Mammary epithelial cell (primary cell): ENCODE data around the gene APBB3.

Source experiments
- CTCF ChIP-seq, 2 donors: IDR thresholded peaks in 1 of 2; conservative IDR thresholded peaks in 1 of 2; 2 replicates each; pipeline ENCODE4 v1.5.1; 2011 to 2012; ENCODE audit warnings: inconsistent platforms in 2 of 2, low read length in 2 of 2, mild to moderate bottlenecking in 2 of 2, control low read depth in 1 of 2, low read depth in 1 of 2; ENCODE audit not compliant: insufficient read depth in 1 of 2; ENCODE audit errors: extremely low read depth in 1 of 2
- EZH2 ChIP-seq: IDR thresholded peaks from 2 replicates; pipeline ENCODE4 v1.6.1; 2012; ENCODE audit warnings: low read length, inconsistent platforms, borderline replicate concordance

- no peak for TF ChIP-seq CTCF (conservative IDR thresholded peaks at IDR 0.05 in 1 of 2, IDR thresholded peaks at IDR 0.05 in 1 of 2; ENCODE audit: extremely low read depth in 1 of 2, insufficient read depth in 1 of 2, low read depth in 1 of 2, low read length in 2 of 2)
- TF ChIP-seq EZH2: no peak
These were observed 9.9 kb downstream of the APBB3 start for GRCh38 chr5:140554454-140554853.
